HepG2 (cell line): ENCODE measurements around the gene RACGAP1. TPM values are rescaled to one million over a fixed set of nuclear protein-coding genes. Genes with fewer than 3 reads are reported as not detected.
"Not testable (repeated sequence)": the region's sequence is repeated elsewhere in the genome, so short reads cannot be mapped to it uniquely, and the experiment has no call there.

Source experiments
- ATAC-seq: fragments of 200-7000 bp; cut with Tn5 transposase; 3 replicates; pipeline ENCODE4 v1.9.1; 2020; ENCODE audit warnings: mild to moderate bottlenecking, moderate library complexity
- BruUV-seq: library from RNA; stranded (reverse); fragments of 400-500 nt; replicated peaks from 2 replicates; lab custom pipeline; 2021; lab: Mats Ljungman, UMichigan
- CTCF ChIA-PET: fragments of 300-600 bp; formaldehyde crosslinking; extraction: SDS; loops from one replicate; lab custom pipeline; 2021; ENCODE audit warnings: low total read pairs, inconsistent platforms, low intra/inter-chr PET ratio; lab: Yijun Ruan, JAX
- POLR2A ChIA-PET: fragments of 350-600 bp; sonication (Branson Sonifier 250); formaldehyde crosslinking; loops from one replicate; lab custom pipeline; 2020; ENCODE audit warnings: antibody characterized with exemption, inconsistent platforms; lab: Yijun Ruan, JAX
- DNase-seq: peaks from one replicate; pipeline ENCODE4 v3.0.0-alpha.2; 2015; ENCODE audit warnings: low spot score
- FAIRE-seq: peaks from 3 replicates; lab custom pipeline; 2011; peaks lifted over from hg19 to GRCh38; lab: Jason Lieb, UNC
- H2AFZ ChIP-seq: one replicate; pipeline ENCODE4 v1.6.1; 2011; ENCODE audit warnings: low read length, inconsistent platforms
- H3K27ac ChIP-seq: fragments of 300-600 bp; 3 replicates; pipeline ENCODE4 v1.8.0; 2011; ENCODE audit warnings: mixed run types, mild to moderate bottlenecking, mixed read lengths, low read length, inconsistent platforms; ENCODE audit not compliant: insufficient read depth; ENCODE audit errors: extremely low read length
- H3K27me3 ChIP-seq, 2 experiments: fragments of 200-600 bp in 1 of 2; 2 replicates in 1 of 2; 3 replicates in 1 of 2; pipeline versions ENCODE4 v1.6.0 to v1.8.0; 2011; ENCODE audit warnings: low read length in 2 of 2, mild to moderate bottlenecking in 2 of 2, moderate library complexity in 2 of 2, inconsistent platforms in 1 of 2; ENCODE audit not compliant: insufficient read depth in 2 of 2, control insufficient read depth in 1 of 2
- H3K36me3 ChIP-seq, 2 experiments: fragments of 200-600 bp in 1 of 2; replicated peaks in 1 of 2; 2 replicates in 1 of 2; 3 replicates in 1 of 2; pipeline versions ENCODE4 v1.5.1 to v1.8.0; 2011; ENCODE audit warnings: low read length in 2 of 2, inconsistent platforms in 1 of 2; ENCODE audit not compliant: insufficient read depth in 2 of 2, control insufficient read depth in 1 of 2
- H3K4me1 ChIP-seq: 2 replicates; pipeline ENCODE4 v1.5.1; 2012; ENCODE audit warnings: low read length, inconsistent platforms; ENCODE audit not compliant: insufficient read depth
- H3K4me2 ChIP-seq: 2 replicates; pipeline ENCODE4 v1.6.0; 2011; ENCODE audit warnings: low read depth, low read length, inconsistent platforms
- H3K4me3 ChIP-seq, 3 experiments: fragments of 200-600 bp in 1 of 3; sonication (generic), shearing (Covaris generic) in 1 of 3; replicated peaks in 1 of 3; 2 replicates each; pipeline ENCODE4 v1.5.1; 2011 to 2016; ENCODE audit warnings: low read length in 3 of 3, inconsistent platforms in 2 of 3, low read depth in 2 of 3, mild to moderate bottlenecking in 2 of 3, control low read depth in 1 of 3, mixed read lengths in 1 of 3; ENCODE audit not compliant: insufficient read depth in 1 of 3
- H3K79me2 ChIP-seq: one replicate; pipeline ENCODE4 v1.6.1; 2011; ENCODE audit warnings: low read length, inconsistent platforms; ENCODE audit not compliant: insufficient read depth
- H3K9ac ChIP-seq: 2 replicates; pipeline ENCODE4 v1.6.0; 2011; ENCODE audit warnings: mild to moderate bottlenecking, low read depth, low read length, inconsistent platforms; ENCODE audit not compliant: insufficient read depth
- H3K9me3 ChIP-seq: 2 replicates; pipeline ENCODE4 v1.5.1; 2012; ENCODE audit warnings: mild to moderate bottlenecking, low read length
- H4K20me1 ChIP-seq: 2 replicates; pipeline ENCODE4 v1.6.0; 2011; ENCODE audit warnings: inconsistent platforms, mild to moderate bottlenecking, low read length, moderate library complexity; ENCODE audit not compliant: insufficient read depth
- CHD2 ChIP-seq: IDR thresholded peaks from 2 replicates; pipeline ENCODE4 v1.6.1; 2011; ENCODE audit warnings: low read depth, low read length, improper control_type of control experiment
- FOXA3 ChIP-seq: IDR thresholded peaks from 2 replicates; pipeline ENCODE4 v1.6.1; 2016; ENCODE audit warnings: missing genetic modification reagents, missing compliant biosample characterization
- GFI1 ChIP-seq: sonication (generic); formaldehyde crosslinking; IDR thresholded peaks from 2 replicates; pipeline ENCODE4 v1.5.0; 2020; ENCODE audit warnings: missing genetic modification reagents, mild to moderate bottlenecking, borderline replicate concordance
- KLF13 ChIP-seq: sonication (generic); formaldehyde crosslinking; IDR thresholded peaks from 2 replicates; pipeline ENCODE4 v1.4.0; 2020; ENCODE audit warnings: mild to moderate bottlenecking, missing genetic modification reagents
- MAX ChIP-seq: IDR thresholded peaks from 2 replicates; pipeline ENCODE4 v1.6.1; 2012; ENCODE audit warnings: inconsistent platforms
- ZNF501 ChIP-seq: sonication (generic); formaldehyde crosslinking; IDR thresholded peaks from 2 replicates; pipeline ENCODE4 v1.5.1; 2020; ENCODE audit warnings: mild to moderate bottlenecking, moderate library complexity, missing genetic modification reagents
- WGBS: methylation state at CpG from one replicate; pipeline ENCODE4 v1.1.6; 2017; ENCODE audit warnings: low lambda C conversion rate; 5-methylcytosine and 5-hydroxymethylcytosine counted together
- in situ Hi-C: cut with HindIII; loops from 2 replicates; pipeline ENCODE4 v1.10.0; 2017; ENCODE audit warnings: low pct_unique_long_range_greater_than_20kb; ENCODE audit not compliant: extremely low pct_ligation_motif_present
- intact Hi-C: fragments of 100-400 bp; cut with micrococcal nuclease; formaldehyde crosslinking; loops from one replicate; pipeline ENCODE4 v1.10.0; 2022; ENCODE audit not compliant: unreplicated experiment
- polyA plus RNA-seq, 8 experiments: library from polyadenylated mRNA; depleted of rRNA in 3 of 8; stranded (reverse) in 7 of 8; unstranded in 1 of 8; fragments of >200 nt; fragmentation: Illumina TruSeq in 4 of 8; extraction: Trizol in 4 of 8; gene quantifications; 2 replicates each; pipeline versions ENCODE4 v1.2.1 to v1.2.3, GENCODE V29; 2011 to 2016; ENCODE audit warnings: low read depth in 4 of 8, missing spikeins in 1 of 8, mixed read lengths in 1 of 8; ENCODE audit not compliant: insufficient read depth in 1 of 8
- total RNA-seq, 5 experiments: library from RNA; depleted of rRNA; stranded (reverse); fragments of >200 nt; fragmentation: Illumina TruSeq; extraction: Trizol; gene quantifications; 2 replicates each; pipeline ENCODE4 v1.2.3, GENCODE V29; 2016; ENCODE audit warnings: low read depth in 1 of 5
- TF ChIP-seq, protein P1 (sequence below): sonication (generic); formaldehyde crosslinking; conservative IDR thresholded peaks from 2 replicates; pipeline ENCODE4 v1.4.0; 2020; ENCODE audit warnings: mild to moderate bottlenecking, missing genetic modification reagents, moderate library complexity
- TF ChIP-seq, protein P2 (sequence below): sonication (generic); formaldehyde crosslinking; IDR thresholded peaks from 2 replicates; pipeline ENCODE4 v1.5.1; 2020; ENCODE audit warnings: mild to moderate bottlenecking, moderate library complexity, missing genetic modification reagents
- TF ChIP-seq, protein P3 (sequence below): sonication (generic); formaldehyde crosslinking; IDR thresholded peaks from 2 replicates; pipeline ENCODE4 v1.4.0; 2020; ENCODE audit warnings: low read depth, missing genetic modification reagents

Gene RACGAP1
- total and polyA plus RNA-seq, 2 of the 13 experiments (the other 11 are each of a cell fraction or from before 2014, with no cell fraction given), result 16.7 to 57.9 TPM

- TF ChIP-seq, protein P1, sequence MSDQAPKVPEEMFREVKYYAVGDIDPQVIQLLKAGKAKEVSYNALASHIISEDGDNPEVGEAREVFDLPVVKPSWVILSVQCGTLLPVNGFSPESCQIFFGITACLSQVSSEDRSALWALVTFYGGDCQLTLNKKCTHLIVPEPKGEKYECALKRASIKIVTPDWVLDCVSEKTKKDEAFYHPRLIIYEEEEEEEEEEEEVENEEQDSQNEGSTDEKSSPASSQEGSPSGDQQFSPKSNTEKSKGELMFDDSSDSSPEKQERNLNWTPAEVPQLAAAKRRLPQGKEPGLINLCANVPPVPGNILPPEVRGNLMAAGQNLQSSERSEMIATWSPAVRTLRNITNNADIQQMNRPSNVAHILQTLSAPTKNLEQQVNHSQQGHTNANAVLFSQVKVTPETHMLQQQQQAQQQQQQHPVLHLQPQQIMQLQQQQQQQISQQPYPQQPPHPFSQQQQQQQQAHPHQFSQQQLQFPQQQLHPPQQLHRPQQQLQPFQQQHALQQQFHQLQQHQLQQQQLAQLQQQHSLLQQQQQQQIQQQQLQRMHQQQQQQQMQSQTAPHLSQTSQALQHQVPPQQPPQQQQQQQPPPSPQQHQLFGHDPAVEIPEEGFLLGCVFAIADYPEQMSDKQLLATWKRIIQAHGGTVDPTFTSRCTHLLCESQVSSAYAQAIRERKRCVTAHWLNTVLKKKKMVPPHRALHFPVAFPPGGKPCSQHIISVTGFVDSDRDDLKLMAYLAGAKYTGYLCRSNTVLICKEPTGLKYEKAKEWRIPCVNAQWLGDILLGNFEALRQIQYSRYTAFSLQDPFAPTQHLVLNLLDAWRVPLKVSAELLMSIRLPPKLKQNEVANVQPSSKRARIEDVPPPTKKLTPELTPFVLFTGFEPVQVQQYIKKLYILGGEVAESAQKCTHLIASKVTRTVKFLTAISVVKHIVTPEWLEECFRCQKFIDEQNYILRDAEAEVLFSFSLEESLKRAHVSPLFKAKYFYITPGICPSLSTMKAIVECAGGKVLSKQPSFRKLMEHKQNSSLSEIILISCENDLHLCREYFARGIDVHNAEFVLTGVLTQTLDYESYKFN, result peak; percentile 51
- TF ChIP-seq ZNF501 (peak; percentile 33; the same call in 1 of the 2 replicates), CHD2 (no peak), FOXA3 (CRISPR knock-in tag) (peak; percentile 33; the same call in 1 of the 2 replicates), GFI1 (CRISPR knock-in tag) (peak; percentile 75; the same call in 1 of the 2 replicates), KLF13 (CRISPR knock-in tag) (no peak), MAX (0 out of 2 replicates have a peak, but pooled peaks have one; percentile 18)
- TF ChIP-seq, protein P2, sequence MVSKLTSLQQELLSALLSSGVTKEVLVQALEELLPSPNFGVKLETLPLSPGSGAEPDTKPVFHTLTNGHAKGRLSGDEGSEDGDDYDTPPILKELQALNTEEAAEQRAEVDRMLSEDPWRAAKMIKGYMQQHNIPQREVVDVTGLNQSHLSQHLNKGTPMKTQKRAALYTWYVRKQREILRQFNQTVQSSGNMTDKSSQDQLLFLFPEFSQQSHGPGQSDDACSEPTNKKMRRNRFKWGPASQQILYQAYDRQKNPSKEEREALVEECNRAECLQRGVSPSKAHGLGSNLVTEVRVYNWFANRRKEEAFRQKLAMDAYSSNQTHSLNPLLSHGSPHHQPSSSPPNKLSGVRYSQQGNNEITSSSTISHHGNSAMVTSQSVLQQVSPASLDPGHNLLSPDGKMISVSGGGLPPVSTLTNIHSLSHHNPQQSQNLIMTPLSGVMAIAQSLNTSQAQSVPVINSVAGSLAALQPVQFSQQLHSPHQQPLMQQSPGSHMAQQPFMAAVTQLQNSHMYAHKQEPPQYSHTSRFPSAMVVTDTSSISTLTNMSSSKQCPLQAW (CRISPR knock-in tag), result peak; percentile 86
- TF ChIP-seq, protein P3, sequence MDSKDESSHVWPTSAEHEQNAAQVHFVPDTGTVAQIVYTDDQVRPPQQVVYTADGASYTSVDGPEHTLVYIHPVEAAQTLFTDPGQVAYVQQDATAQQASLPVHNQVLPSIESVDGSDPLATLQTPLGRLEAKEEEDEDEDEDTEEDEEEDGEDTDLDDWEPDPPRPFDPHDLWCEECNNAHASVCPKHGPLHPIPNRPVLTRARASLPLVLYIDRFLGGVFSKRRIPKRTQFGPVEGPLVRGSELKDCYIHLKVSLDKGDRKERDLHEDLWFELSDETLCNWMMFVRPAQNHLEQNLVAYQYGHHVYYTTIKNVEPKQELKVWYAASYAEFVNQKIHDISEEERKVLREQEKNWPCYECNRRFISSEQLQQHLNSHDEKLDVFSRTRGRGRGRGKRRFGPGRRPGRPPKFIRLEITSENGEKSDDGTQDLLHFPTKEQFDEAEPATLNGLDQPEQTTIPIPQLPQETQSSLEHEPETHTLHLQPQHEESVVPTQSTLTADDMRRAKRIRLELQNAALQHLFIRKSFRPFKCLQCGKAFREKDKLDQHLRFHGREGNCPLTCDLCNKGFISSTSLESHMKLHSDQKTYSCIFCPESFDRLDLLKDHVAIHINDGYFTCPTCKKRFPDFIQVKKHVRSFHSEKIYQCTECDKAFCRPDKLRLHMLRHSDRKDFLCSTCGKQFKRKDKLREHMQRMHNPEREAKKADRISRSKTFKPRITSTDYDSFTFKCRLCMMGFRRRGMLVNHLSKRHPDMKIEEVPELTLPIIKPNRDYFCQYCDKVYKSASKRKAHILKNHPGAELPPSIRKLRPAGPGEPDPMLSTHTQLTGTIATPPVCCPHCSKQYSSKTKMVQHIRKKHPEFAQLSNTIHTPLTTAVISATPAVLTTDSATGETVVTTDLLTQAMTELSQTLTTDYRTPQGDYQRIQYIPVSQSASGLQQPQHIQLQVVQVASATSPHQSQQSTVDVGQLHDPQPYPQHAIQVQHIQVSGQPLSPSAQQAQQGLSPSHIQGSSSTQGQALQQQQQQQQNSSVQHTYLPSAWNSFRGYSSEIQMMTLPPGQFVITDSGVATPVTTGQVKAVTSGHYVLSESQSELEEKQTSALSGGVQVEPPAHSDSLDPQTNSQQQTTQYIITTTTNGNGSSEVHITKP (CRISPR knock-in tag), result 0 out of 2 replicates have a peak, but pooled peaks have one; percentile 39
These were observed 37.5 kb downstream of the RACGAP1 start (continued) for GRCh38 chr12:49987625-49988303.

GRCh38 chr12:49986476-49986875 is 38.8 kb downstream of the RACGAP1 start:
- 98% methylated on average over 3 of the region's 3 CpGs for WGBS
- CTCF ChIA-PET, FAIRE-seq, H3K36me3 ChIP-seq, POLR2A ChIA-PET, ATAC-seq, in situ Hi-C loops, H3K9ac ChIP-seq, H2AFZ ChIP-seq, intact Hi-C loops, DNase-seq, H3K27ac ChIP-seq, H4K20me1 ChIP-seq, BruUV-seq, H3K79me2 ChIP-seq, H3K27me3 ChIP-seq, H3K9me3 ChIP-seq, H3K4me2 ChIP-seq, H3K4me3 ChIP-seq: not testable (repeated sequence)
- H3K4me1 ChIP-seq, result peaks cover 46% of the 10 kb centered on the region
